Astrocyte of the spinal cord (primary cell): Measurements from ENCODE around the gene AK9.

Source experiments
- DNase-seq: peaks from one replicate; pipeline ENCODE4 v3.0.0; 2011; ENCODE audit warnings: low read depth, low spot score
- H3K4me3 ChIP-seq: 2 replicates; pipeline ENCODE4 v1.5.1; 2011; ENCODE audit warnings: low read depth, mild to moderate bottlenecking, low read length, moderate library complexity
- in situ Hi-C: cut with HindIII; loops from 2 replicates; pipeline ENCODE4 v1.10.0; 2017; ENCODE audit warnings: low sequenced_read_pairs
- TF ChIP-seq, protein P1 (sequence below): IDR thresholded peaks from 2 replicates; pipeline ENCODE4 v1.5.1; 2012; ENCODE audit warnings: low read depth, mild to moderate bottlenecking, low read length, inconsistent platforms

Gene AK9

DNA sequence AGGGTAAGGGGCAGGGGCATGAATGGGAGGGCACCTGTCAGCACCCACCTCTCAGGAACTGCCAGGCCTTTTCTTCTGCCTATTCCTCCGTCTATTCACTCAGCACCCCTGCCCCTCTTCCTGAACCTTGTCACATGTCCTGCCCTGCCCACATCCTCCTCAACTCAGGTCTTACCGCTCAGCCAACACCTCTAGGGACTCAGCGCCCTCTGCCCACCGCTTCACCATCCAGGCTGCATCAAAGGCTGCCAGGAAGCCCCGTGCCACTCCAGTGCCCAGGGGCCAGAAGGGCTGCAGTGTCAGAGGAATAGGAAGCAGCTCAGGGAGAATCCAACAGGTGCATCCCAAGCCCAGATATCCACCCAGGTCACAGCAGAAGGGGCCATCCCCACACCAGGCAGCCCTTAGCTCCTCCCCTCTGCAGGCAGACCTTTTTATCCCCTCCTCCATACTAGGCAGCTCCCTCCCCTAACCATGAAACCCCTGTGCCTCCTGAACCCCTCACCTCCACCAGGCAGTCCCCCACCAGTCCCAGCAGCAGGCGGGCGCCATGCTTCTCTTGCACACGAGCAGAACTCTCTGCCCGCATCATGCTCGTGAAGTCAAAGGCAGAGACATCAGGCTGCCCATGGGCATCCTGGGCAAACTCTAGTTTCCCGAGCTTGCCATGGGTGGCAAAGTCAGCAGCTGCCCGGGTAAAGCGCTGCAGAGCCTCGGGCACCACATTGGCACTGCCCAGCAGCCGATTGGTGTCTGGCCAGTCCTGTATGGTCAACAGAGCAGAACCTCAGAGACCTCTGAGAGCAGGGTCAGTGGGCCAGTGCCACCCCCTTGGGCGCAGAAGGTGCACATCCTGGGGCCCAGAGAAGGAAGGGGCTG is 241.0 kb downstream of the AK9 start:
- TF ChIP-seq, protein P1, sequence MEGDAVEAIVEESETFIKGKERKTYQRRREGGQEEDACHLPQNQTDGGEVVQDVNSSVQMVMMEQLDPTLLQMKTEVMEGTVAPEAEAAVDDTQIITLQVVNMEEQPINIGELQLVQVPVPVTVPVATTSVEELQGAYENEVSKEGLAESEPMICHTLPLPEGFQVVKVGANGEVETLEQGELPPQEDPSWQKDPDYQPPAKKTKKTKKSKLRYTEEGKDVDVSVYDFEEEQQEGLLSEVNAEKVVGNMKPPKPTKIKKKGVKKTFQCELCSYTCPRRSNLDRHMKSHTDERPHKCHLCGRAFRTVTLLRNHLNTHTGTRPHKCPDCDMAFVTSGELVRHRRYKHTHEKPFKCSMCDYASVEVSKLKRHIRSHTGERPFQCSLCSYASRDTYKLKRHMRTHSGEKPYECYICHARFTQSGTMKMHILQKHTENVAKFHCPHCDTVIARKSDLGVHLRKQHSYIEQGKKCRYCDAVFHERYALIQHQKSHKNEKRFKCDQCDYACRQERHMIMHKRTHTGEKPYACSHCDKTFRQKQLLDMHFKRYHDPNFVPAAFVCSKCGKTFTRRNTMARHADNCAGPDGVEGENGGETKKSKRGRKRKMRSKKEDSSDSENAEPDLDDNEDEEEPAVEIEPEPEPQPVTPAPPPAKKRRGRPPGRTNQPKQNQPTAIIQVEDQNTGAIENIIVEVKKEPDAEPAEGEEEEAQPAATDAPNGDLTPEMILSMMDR, result no peak
- no peak for DNase-seq
- in situ Hi-C loops, result no loop called here

DNA sequence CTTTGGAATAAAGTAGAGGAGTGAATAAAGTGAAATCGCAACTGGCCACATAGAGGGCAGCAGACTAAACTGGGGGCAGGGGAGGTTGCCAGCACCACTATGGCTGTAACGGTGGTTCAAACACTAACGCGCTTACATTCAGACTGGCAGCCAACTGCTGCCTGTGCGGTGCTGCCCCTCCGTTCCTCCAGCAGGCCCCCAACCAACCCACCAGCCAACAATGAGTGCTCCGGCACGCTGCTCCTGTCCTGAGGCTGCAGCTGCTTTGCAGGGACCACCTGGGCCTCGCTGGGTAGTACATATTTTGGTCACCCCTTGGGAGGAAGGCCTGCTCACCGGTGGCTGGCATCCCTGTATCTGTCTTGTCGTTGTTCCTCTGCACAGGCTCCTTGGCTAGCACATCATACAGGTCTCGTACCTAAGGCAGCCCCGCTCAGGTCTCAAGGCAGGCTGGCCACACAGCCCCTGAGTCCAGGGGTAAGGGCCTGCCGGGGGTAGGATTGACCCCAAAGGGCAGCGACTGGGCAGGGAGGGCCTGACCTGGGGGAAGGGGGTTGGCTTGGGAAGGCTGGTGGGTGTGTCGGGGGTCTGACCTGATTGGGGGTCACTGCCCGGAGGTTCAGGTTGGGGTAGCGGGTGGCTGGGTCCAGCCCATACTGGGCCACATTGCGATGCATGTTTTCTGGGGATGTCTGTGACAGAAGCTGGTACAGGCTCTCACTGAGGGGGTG is 241.8 kb downstream of the AK9 start:
- no peak overlapping the region for H3K4me3 ChIP-seq
- DNase-seq, result no peak
- TF ChIP-seq, protein P1, result no peak
- in situ Hi-C loops, result no loop called here

More for the DNA sequence above, 241.0 kb downstream of the AK9 start:
- no peak overlapping the region for H3K4me3 ChIP-seq

DNA sequence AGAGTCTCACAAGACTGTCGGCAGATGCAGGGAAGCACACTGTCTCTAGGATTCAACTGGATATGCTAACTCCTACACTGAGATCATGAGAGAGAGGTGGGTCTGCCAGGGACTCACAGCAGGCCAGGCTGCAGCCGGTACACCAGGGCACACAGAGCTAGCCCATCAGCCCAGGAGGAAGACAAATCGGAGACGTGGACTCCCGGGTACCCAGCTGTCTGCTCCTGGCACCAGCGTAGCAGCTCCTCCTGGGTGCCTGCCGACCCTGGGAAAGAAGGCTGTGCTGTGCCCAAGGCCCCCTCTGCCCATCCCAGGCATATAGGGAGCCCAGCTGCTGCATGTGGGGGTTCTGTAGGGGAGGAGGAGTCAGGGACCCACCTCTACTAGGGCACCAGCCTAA is 242.4 kb downstream of the AK9 start:
- TF ChIP-seq, protein P1, result no peak
- in situ Hi-C loops, result no loop called here
- H3K4me3 ChIP-seq, result no peak overlapping the region
- no peak for DNase-seq

DNA sequence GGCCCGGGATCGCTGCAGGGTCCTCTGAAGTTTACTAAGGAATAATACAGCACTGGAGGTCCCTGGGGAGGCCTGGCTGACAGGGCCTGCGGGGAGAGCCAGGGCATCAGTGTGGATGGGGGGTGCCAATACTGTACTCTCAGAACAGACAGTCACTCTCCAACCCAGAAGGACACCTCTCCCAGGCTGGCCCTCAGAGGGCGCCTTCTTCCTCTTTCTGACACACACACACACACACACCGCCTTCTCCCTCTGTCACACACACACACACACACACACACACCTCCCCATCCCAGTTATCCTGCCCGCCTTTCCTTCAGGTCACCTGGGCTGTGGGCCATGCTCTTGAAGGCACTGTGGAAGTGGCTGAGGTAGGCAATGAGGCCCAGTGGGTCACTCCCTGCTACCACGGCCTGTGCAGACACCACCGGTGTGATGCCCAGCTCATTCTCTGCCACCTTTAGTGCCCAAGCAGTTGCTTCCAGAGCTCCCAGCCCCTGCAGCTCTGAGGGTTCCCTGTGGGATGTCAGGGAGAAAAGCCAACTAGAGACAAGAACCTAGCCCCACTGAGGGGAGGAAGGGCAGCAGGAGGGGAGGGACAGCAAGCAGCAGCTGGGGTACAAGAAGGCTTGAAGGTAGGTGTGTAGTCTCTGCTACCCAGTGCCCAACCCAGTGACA is 243.0 kb downstream of the AK9 start:
- no peak for DNase-seq
- in situ Hi-C loops, result no loop called here
- TF ChIP-seq, protein P1, result no peak
- no peak overlapping the region for H3K4me3 ChIP-seq

DNA sequence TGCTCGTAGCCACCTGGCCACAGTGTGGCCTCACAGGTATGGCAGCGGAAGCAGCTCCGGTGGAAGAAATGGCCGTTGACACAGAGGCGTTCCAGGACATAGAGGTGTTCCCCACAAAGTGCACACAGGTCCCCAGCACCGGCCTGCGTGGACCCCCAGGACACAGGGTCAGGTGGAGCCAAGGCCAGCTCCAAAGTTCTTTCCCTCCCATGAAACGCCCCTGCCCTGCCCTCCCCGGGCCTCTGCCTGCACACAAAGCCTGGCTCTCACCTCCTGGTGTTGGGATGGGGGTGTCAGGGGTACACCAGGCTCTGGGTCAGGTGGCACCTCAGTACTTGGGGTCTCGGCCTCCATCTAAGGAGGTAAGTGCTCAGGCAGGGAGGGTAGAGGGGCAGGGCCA is 243.9 kb downstream of the AK9 start:
- in situ Hi-C loops, result no loop called here
- DNase-seq, result no peak
- TF ChIP-seq, protein P1, result no peak
- no peak overlapping the region for H3K4me3 ChIP-seq

DNA sequence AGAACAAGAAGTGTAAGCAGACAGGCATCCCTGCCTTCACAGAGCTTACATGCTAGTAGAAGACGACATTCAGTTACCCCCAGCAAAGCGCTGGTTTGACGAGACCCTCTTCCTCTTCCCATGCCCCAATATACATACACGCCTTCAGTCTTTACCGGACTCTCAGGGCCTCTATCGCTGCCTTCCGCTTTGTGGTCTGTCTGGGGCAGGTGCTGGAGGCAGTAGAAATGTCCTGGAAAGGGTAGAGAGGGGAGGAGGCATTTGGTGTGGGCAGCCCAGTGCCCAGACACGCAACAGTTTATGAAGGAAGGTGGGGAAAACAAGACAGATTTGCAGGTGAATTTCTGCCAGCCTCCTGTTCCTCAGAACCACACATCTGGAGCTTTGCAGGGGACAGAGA is 244.5 kb downstream of the AK9 start:
- no peak for DNase-seq
- in situ Hi-C loops, result no loop called here
- TF ChIP-seq, protein P1, result no peak
- H3K4me3 ChIP-seq, result no peak overlapping the region
